HEK293T (cell line): Measurements from ENCODE around the gene GRM4.

ENCODE experiments used
- BHLHE40 ChIP-seq: fragments of 450-650 bp; IDR thresholded peaks from 2 replicates; pipeline ENCODE4 v1.6.1; 2016; ENCODE audit warnings: mild to moderate bottlenecking, moderate library complexity, borderline replicate concordance
- CTBP1 ChIP-seq: fragments of 450-650 bp; IDR thresholded peaks from 2 replicates; pipeline ENCODE4 v1.6.1; 2016; ENCODE audit warnings: borderline replicate concordance
- ELF4 ChIP-seq: fragments of 450-650 bp; IDR thresholded peaks from 2 replicates; pipeline ENCODE4 v1.6.1; 2017; ENCODE audit warnings: antibody characterized with exemption
- FOXA1 ChIP-seq: fragments of 450-650 bp; IDR thresholded peaks from 2 replicates; pipeline ENCODE4 v1.6.1; 2016; ENCODE audit warnings: mild to moderate bottlenecking
- FOXK2 ChIP-seq: fragments of 450-650 bp; IDR thresholded peaks from 2 replicates; pipeline ENCODE4 v1.6.1; 2016; ENCODE audit warnings: mild to moderate bottlenecking
- FOXM1 ChIP-seq: fragments of 450-650 bp; IDR thresholded peaks from 2 replicates; pipeline ENCODE4 v1.6.1; 2017; ENCODE audit warnings: mild to moderate bottlenecking, borderline replicate concordance
- HDGF ChIP-seq: fragments of 450-650 bp; IDR thresholded peaks from 2 replicates; pipeline ENCODE4 v1.6.1; 2017; ENCODE audit warnings: antibody characterized with exemption, borderline replicate concordance
- LEF1 ChIP-seq: fragments of 450-650 bp; IDR thresholded peaks from 2 replicates; pipeline ENCODE4 v1.6.1; 2017; ENCODE audit warnings: mild to moderate bottlenecking, borderline replicate concordance
- NFRKB ChIP-seq: fragments of 450-650 bp; IDR thresholded peaks from 2 replicates; pipeline ENCODE4 v1.6.1; 2016; ENCODE audit warnings: mild to moderate bottlenecking, moderate library complexity
- SP1 ChIP-seq: fragments of 450-650 bp; IDR thresholded peaks from 2 replicates; pipeline ENCODE4 v1.6.1; 2017
- SUZ12 ChIP-seq: fragments of 450-650 bp; IDR thresholded peaks from 2 replicates; pipeline ENCODE4 v1.6.1; 2016; ENCODE audit warnings: mild to moderate bottlenecking
- TARDBP ChIP-seq: fragments of 450-650 bp; IDR thresholded peaks from 2 replicates; pipeline ENCODE4 v1.6.1; 2016
- ZNF384 ChIP-seq: fragments of 450-650 bp; IDR thresholded peaks from 2 replicates; pipeline ENCODE4 v1.6.1; 2016

- TF ChIP-seq ELF4 (no peak), SUZ12 (no peak), BHLHE40 (no peak), FOXM1 (no peak), CTBP1 (no peak), FOXA1 (no peak), NFRKB (no peak), ZNF384 (no peak), TARDBP (no peak), SP1 (no peak), HDGF (no peak), LEF1 (no peak), FOXK2 (no peak)
Observed at GRCh38 chr6:34056305-34057108, 89.4 kb downstream of the GRM4 start.
